Natural killer cell treated with Interleukin-12 subunit alpha and Interleukin-12 subunit beta and Interleukin-15 and Interleukin-18, amount 100 ng/mL, for 72 hours (primary cell): ENCODE data around the gene JAM2. TPM values are rescaled to one million over a fixed set of nuclear protein-coding genes. Genes with fewer than 3 reads are reported as not detected.
"Not testable (repeated sequence)": the region's sequence is repeated elsewhere in the genome, so short reads cannot be mapped to it uniquely, and the experiment has no call there.

Experiments
- ATAC-seq, 2 donors: fragments of 150-1000 bp; cut with Tn5 transposase in 1 of 2; sonication (Bioruptor Pico), chemical (Tn5 transposase) in 1 of 2; 2 replicates each; pipeline ENCODE4 v1.10.0; 2021
- DNase-seq: peaks from one replicate; pipeline ENCODE4 v3.0.0; 2022; ENCODE audit warnings: low spot score
- H3K27ac Mint-ChIP-seq, 2 donors: 1 replicate in 1 of 2; 2 replicates in 1 of 2; pipeline ENCODE4 v1.8.0; 2022; ENCODE audit warnings: mixed read lengths in 2 of 2, mild to moderate bottlenecking in 1 of 2, moderate library complexity in 1 of 2
- H3K27me3 Mint-ChIP-seq, 2 donors: 1 replicate in 1 of 2; 2 replicates in 1 of 2; pipeline ENCODE4 v1.8.0; 2022; ENCODE audit warnings: mixed read lengths in 2 of 2
- H3K36me3 Mint-ChIP-seq: one replicate; pipeline ENCODE4 v1.8.0; 2022; ENCODE audit warnings: mixed read lengths
- H3K4me1 Mint-ChIP-seq, 2 donors: 1 replicate in 1 of 2; 2 replicates in 1 of 2; pipeline ENCODE4 v1.8.0; 2022; ENCODE audit warnings: low read depth in 2 of 2, mixed read lengths in 2 of 2, mild to moderate bottlenecking in 1 of 2
- H3K4me3 Mint-ChIP-seq: one replicate; pipeline ENCODE4 v1.8.0; 2022; ENCODE audit warnings: mixed read lengths
- H3K9me3 Mint-ChIP-seq: 2 replicates; pipeline ENCODE4 v1.8.0; 2022; ENCODE audit warnings: mixed read lengths
- total RNA-seq, 2 donors: library from RNA; stranded (reverse); gene quantifications; one replicate each; pipeline ENCODE4 v1.2.3, GENCODE V29; 2022

JAM2 gene, protein sequence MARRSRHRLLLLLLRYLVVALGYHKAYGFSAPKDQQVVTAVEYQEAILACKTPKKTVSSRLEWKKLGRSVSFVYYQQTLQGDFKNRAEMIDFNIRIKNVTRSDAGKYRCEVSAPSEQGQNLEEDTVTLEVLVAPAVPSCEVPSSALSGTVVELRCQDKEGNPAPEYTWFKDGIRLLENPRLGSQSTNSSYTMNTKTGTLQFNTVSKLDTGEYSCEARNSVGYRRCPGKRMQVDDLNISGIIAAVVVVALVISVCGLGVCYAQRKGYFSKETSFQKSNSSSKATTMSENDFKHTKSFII
- total RNA-seq, result under 1 TPM; 0.45 to 0.50 TPM

GRCh38 chr21:25638660-25639550 is at the start of gene JAM2:
Gene JAM2 (plus strand): TSS chr21:25639258. CDS start chr21:25639822, 564 bp downstream.
- DNase-seq (peak; percentile 68), ATAC-seq (peak; percentile 60 to 73)
- Mint-ChIP-seq H3K4me1 (peaks cover 18 to 23% of the 10 kb centered on the region in 2 donors), H3K27me3 (peaks cover 39 to 61% of the 10 kb centered on the region in 2 donors), H3K9me3 (peaks cover 6% of the 10 kb centered on the region), H3K27ac (peak within 1 kb of the TSS in 1 of 2 donors; percentile 15), H3K36me3 (peaks cover 15% of the 10 kb centered on the region), H3K4me3 (peak within 1 kb of the TSS; percentile 90)

- no peaks in the 10 kb centered on the region for H3K27me3 Mint-ChIP-seq
- ATAC-seq (peak in 1 of 2 donors; percentile 21), DNase-seq (no peak)
- peaks cover 17 to 31% of the 10 kb centered on the region in 2 donors for H3K4me1 Mint-ChIP-seq
- no peaks in the 10 kb centered on the region for H3K9me3 Mint-ChIP-seq
- no peak overlapping the region for H3K4me3 Mint-ChIP-seq
- H3K27ac Mint-ChIP-seq, result peak overlapping the region in 1 of 2 donors; percentile 3
- peaks cover 60% of the 10 kb centered on the region for H3K36me3 Mint-ChIP-seq
These were observed 49.2 kb upstream of the JAM2 start for GRCh38 chr21:25589887-25590286.

- Mint-ChIP-seq H3K27me3 (no peaks in the 10 kb centered on the region), H3K36me3 (peaks cover 24% of the 10 kb centered on the region), H3K9me3 (no peaks in the 10 kb centered on the region), H3K4me3 (peak within 1 kb of the TSS; percentile 93), H3K27ac (peak within 1 kb of the TSS; percentile 83 to 92), H3K4me1 (peaks cover 26 to 35% of the 10 kb centered on the region in 2 donors)
- DNase-seq (peak; percentile 88), ATAC-seq (peak; percentile 96 to 97)
These were observed 31.7 kb upstream of the JAM2 start, which contains the start of gene MRPL39 for GRCh38 chr21:25607151-25608043. Gene MRPL39 (minus strand): TSS chr21:25607481. CDS start chr21:25607475, 6 bp downstream.

DNA sequence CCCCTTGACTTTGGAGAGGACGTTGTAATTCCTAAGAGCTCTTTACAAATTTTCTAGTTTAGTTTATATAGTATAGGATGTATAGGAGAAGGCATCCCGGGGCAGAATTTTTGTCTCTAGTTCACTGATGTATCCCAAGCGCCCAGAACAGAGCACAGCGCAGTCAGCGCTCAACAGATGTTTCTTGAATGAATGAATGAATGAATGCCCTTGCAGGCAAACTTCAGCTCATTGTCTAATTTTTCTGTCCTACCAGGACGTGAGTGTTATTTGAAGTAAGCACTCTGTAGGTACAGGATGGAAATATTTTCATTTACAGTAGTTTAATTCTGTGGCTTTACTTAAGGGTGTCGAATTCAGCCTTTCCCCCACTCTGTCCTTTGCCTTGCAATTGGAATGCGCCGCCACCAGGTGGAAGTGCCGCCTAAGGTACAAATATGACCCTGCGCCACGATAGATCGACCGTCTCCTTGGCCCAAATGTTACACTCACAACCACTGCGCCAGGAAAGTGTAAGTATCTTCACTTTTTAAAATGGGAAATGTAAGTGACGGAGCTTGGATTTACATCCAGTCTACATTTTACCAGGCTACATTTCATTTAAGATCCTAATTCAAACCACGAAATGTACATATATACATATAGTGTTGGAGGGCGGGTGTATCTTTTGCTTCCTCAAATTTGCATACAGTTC is 30.9 kb upstream of the JAM2 start:
- Mint-ChIP-seq H3K9me3 (no peaks in the 10 kb centered on the region), H3K27ac (peak overlapping the region; percentile 83 to 92), H3K4me3 (peak overlapping the region; percentile 93), H3K4me1 (peaks cover 26 to 30% of the 10 kb centered on the region in 2 donors), H3K27me3 (no peaks in the 10 kb centered on the region), H3K36me3 (peaks cover 19% of the 10 kb centered on the region)
- ATAC-seq (peak; percentile 81 to 84), DNase-seq (peak; percentile 78)

- no peaks in the 10 kb centered on the region for H3K4me1 Mint-ChIP-seq
- DNase-seq (no peak), ATAC-seq (no peak)
- H3K27me3 Mint-ChIP-seq, result peaks cover 8% of the 10 kb centered on the region in 2 donors
- no peaks in the 10 kb centered on the region for H3K36me3 Mint-ChIP-seq
- no peak overlapping the region for H3K27ac Mint-ChIP-seq
- no peaks in the 10 kb centered on the region for H3K9me3 Mint-ChIP-seq
- H3K4me3 Mint-ChIP-seq, result no peak overlapping the region
These were observed 24.6 kb upstream of the JAM2 start for GRCh38 chr21:25614441-25614840.

DNA sequence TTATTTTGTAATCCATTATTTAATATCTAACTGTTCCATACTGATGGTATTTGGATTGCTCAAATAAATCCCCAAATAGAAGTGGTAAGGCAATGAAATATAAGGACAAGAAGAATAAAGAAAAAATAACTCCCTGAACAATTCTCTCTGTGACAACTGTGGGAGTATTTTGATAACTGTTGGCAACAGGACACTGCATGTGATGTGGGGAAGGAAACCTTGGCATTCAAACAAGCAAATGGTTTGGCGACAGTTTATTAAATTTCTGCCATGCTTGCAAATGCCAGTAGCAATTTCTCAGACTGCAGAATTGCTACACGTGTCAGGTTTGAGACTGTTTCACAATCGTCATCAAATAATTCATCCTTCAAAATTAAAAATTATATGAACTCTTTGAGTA is 23.2 kb upstream of the JAM2 start:
- ATAC-seq, result no peak
- Mint-ChIP-seq H3K27ac (no peak overlapping the region), H3K36me3 (no peaks in the 10 kb centered on the region), H3K27me3 (peaks cover 8% of the 10 kb centered on the region in 2 donors), H3K4me3 (no peak overlapping the region), H3K9me3 (no peaks in the 10 kb centered on the region), H3K4me1 (no peaks in the 10 kb centered on the region)
- DNase-seq, result no peak

GRCh38 chr21:25619198-25619597 is 19.9 kb upstream of the JAM2 start:
- Mint-ChIP-seq H3K4me3 (no peak overlapping the region), H3K9me3 (no peaks in the 10 kb centered on the region), H3K4me1 (no peaks in the 10 kb centered on the region), H3K27ac (no peak overlapping the region), H3K36me3 (no peaks in the 10 kb centered on the region), H3K27me3 (peaks cover 8% of the 10 kb centered on the region in 2 donors)
- DNase-seq, result no peak
- ATAC-seq, result peak in 1 of 2 donors; percentile 20

GRCh38 chr21:25624511-25624910 is 14.5 kb upstream of the JAM2 start:
- Mint-ChIP-seq H3K27ac (no peak overlapping the region), H3K9me3 (no peaks in the 10 kb centered on the region), H3K27me3 (peaks cover 0 to 2% of the 10 kb centered on the region in 2 donors), H3K4me3 (no peak overlapping the region), H3K4me1 (no peaks in the 10 kb centered on the region), H3K36me3 (no peaks in the 10 kb centered on the region)
- no peak for DNase-seq
- ATAC-seq, result no peak

DNA sequence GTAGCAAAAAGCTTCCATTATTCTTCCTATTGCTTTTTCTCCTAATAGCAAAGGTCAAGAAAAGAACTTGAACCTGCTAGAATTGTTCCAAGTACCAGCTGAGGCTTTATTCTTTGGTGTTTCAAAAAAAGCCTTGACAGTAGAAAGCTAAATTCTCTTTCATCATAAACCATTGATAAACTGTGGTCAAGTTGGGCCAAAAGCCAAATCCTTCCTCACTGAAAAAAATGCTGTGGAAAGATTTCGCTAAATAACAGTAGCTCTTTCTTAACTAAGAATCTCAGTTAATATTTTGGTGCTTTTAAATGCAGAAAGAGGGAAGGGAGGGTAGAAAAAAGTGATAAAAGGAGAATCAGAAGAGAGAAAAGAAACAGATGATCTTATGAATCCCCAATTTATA is 14.0 kb upstream of the JAM2 start:
- DNase-seq (no peak), ATAC-seq (no peak)
- peaks cover 0 to 3% of the 10 kb centered on the region in 2 donors for H3K27me3 Mint-ChIP-seq
- H3K36me3 Mint-ChIP-seq, result no peaks in the 10 kb centered on the region
- H3K4me3 Mint-ChIP-seq, result no peak overlapping the region
- no peak overlapping the region for H3K27ac Mint-ChIP-seq
- H3K4me1 Mint-ChIP-seq, result no peaks in the 10 kb centered on the region
- H3K9me3 Mint-ChIP-seq, result no peaks in the 10 kb centered on the region

DNA sequence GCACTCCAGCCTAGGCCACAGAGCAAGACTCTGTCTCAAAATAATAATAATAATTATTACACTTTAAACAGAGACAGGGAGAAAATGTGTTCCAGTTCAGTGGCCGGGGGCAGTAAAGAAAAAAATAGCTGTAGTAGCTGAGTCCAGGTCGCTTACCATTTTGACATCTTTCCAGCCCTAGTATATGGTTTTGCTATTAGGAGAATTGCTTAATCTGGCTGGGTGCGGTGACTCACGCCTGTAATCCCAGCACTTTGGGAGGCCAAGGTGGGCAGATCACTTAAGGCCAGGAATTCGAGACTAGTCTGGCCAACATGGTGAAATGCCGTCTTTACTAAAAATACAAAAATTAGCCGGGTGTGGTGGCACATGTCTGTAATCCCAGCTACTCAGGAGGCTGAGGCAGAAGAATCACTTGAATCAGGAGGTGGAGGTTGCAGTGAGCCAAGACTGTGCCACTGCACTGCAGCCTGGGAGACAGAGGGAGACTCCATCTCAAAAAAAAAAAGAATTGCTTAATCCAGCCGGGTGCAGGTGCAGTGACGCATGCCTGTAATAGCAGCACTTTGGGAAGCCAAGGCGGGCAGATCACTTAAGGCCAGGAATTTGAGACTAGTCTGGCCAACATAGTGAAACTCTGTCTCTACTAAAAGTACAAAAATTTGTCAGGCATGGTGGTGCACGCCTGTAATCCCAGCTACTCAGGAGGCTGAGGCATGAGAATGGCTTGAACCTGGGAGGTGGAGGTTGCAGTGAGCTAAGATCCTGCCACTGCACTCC is 13.1 kb upstream of the JAM2 start:
- not testable (repeated sequence) for H3K4me3 Mint-ChIP-seq, H3K9me3 Mint-ChIP-seq, H3K27ac Mint-ChIP-seq, H3K36me3 Mint-ChIP-seq, H3K27me3 Mint-ChIP-seq, H3K4me1 Mint-ChIP-seq, DNase-seq, ATAC-seq

- no peaks in the 10 kb centered on the region for H3K36me3 Mint-ChIP-seq
- no peaks in the 10 kb centered on the region for H3K9me3 Mint-ChIP-seq
- no peak overlapping the region for H3K27ac Mint-ChIP-seq
- DNase-seq, result no peak
- no peak for ATAC-seq
- no peaks in the 10 kb centered on the region for H3K4me1 Mint-ChIP-seq
- peaks cover 0 to 5% of the 10 kb centered on the region in 2 donors for H3K27me3 Mint-ChIP-seq
- H3K4me3 Mint-ChIP-seq, result no peak overlapping the region
These were observed 12.3 kb upstream of the JAM2 start for GRCh38 chr21:25626757-25627156.

DNA sequence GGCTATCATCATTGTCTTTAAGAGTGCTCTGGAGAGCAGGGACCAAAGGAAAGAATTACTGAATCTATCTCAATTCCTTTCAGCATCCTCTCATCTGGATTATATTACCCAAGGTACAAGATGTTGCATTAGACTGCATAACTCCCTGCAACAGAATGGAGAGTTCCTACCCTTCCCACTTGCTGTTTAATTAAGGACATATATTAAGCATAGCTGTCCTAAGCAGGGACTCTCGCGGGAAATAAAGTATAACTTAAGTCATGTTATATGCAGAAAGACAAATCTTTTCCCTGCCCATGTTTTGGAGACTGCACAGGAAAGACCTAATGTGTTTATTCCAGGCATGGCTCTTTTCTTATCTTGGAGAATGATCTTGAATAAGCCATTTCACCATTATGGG is 6.8 kb upstream of the JAM2 start:
- H3K9me3 Mint-ChIP-seq, result peaks cover 6% of the 10 kb centered on the region
- peaks cover 14 to 17% of the 10 kb centered on the region in 2 donors for H3K27me3 Mint-ChIP-seq
- peaks cover 9% of the 10 kb centered on the region for H3K36me3 Mint-ChIP-seq
- DNase-seq (no peak), ATAC-seq (no peak)
- no peak overlapping the region for H3K27ac Mint-ChIP-seq
- peaks cover 8 to 9% of the 10 kb centered on the region in 2 donors for H3K4me1 Mint-ChIP-seq
- no peak overlapping the region for H3K4me3 Mint-ChIP-seq
